GM18861 (cell line): Measurements from ENCODE around the gene RNU6-9.

ENCODE experiments used
- ATAC-seq: cut with Tn5 transposase; IDR thresholded peaks from one replicate; pipeline ENCODE4 v1.9.1; 2021; ENCODE audit not compliant: unreplicated experiment

The RNU6-9 gene

DNA sequence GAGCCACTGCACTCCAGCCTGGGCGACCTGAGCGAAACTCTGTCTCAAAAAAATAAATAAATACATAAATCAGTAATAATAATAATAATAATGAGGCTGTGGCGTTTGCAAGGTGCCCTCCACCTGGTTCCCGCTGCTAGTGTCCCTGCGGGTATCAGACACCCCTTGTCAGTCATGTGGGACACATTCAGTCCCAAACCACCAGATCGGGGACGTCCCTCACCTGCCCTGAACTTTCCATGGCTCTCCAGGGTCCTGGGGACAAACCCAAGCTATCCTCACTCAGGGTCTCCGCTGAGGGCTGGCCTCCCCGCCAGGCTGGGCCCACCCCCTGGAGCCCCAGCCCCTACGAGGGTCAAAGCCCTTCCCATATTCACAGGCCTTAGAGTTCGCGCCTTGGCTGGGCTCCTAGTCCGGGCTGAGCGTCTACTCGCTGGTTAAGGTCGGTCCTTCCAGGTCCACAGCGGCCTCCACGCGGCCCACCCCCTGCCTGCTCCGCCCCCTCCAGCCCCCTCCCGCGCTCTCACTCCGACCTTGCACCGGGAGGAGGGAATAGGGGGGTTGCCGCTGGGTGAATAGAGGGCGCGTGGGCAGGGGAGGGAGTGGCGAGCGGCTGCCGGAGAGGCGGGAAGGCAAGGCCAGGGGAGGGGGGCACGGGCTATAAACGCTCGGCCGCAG lies 23.5 kb downstream of the RNU6-9 start:
- no peak for ATAC-seq

DNA sequence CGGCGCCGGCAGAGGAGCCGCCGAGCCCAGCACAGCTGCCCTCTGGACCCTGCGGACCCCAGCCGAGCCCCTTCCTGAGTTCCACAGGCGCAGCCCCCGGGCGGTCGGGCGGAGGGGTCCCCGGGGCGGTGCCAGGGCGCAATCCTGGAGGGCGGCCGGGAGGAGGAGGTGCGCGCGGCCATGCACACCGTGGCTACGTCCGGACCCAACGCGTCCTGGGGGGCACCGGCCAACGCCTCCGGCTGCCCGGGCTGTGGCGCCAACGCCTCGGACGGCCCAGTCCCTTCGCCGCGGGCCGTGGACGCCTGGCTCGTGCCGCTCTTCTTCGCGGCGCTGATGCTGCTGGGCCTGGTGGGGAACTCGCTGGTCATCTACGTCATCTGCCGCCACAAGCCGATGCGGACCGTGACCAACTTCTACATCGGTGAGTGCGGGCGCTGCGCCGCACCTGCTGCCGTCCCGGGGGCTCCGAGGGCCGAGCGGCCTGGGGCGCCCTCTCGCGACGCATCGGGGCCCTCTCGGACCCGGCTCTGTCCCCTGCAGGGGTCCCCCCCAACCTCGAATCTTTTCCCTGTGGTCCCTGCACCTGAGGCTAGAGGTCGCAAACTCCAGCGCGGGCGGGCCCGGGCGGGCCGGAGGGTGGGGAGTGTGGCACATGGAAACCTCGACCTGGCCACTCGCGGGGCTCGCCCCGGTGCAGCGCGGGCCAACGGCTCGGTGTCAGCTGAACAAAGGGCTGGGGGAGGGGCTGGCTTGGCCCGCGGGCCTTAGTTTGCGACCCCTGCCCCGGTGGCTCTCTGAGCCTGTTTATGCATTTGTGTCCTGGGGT lies 24.3 kb downstream of the RNU6-9 start, which contains the start of gene KISS1R:
TSS of gene KISS1R (plus strand) at position 11 of the 829 bp plus-strand sequence. CDS start at position 181, 170 bp downstream.
- ATAC-seq = no peak

DNA sequence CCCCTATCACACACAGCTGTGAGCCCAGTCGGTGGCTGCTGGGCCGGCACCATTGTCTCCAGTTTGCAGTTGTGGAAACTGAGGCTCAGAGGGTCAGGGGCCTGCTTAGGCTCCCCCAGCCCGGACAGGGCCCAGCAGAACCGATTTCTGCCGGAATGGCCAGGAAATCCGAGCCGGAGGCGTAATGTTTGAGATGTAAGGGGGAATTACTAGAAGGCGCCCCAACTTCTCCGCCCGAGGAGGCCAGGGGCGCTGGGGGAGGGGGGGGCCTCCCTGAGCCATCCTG lies 24.8 kb downstream of the RNU6-9 start:
- no peak for ATAC-seq

DNA sequence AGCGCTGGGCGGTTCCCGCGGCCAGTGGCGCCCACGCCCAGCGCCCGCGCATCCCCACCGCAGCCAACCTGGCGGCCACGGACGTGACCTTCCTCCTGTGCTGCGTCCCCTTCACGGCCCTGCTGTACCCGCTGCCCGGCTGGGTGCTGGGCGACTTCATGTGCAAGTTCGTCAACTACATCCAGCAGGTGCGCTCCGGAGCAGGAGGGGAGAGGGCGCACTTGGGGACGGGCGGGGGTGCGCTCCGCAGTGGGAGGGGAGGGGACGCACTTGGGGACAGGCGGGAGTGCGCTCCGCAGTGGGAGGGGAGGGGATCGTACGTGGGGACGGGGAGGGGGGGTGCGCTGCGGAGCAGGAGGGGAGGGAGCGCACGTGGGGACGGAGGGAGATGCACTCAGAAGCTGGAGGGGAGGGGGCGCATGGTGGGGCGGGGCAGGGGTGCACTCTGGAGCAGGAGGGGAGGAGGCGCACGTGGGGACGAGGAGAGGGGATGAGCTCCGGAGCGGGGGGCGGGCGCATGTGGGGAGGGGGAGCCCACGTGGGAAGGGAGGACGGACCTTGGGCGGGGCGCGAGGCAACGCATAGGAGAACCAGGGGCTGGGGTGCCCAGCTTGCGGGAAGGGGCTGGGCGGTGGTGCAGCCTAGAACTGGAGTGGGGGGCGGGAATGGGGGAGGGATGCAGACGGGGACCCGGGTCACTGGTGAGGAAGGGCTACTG lies 25.4 kb downstream of the RNU6-9 start:
- ATAC-seq = no peak

DNA sequence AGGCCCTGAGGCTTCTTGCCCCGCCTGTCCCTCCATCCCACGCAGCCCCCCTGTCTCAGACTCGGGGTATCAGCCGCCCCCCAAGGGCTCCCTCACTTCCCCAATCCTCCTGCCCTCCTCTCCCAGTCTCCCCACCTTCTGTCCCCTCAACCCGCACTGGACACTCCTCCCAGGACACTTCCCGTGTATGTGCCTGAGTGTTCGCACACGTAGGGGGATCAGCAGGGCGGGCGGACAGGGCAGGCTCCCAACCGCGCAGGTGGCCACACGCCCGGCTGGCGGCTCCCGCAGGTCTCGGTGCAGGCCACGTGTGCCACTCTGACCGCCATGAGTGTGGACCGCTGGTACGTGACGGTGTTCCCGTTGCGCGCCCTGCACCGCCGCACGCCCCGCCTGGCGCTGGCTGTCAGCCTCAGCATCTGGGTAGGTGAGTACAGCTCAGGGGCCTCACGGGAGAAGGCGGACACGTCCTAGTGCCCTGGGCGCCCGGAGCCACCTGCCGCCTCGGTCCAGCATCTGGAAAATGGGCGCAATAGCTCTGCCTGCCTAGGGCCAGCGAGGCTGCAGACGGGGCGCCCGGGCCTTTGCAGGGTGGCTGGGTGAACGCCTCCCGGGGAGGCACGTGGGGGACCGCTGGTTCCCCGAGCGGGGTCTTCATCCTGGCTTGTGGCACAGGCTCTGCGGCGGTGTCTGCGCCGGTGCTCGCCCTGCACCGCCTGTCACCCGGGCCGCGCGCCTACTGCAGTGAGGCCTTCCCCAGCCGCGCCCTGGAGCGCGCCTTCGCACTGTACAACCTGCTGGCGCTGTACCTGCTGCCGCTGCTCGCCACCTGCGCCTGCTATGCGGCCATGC lies 26.1 kb downstream of the RNU6-9 start:
- no peak for ATAC-seq

DNA sequence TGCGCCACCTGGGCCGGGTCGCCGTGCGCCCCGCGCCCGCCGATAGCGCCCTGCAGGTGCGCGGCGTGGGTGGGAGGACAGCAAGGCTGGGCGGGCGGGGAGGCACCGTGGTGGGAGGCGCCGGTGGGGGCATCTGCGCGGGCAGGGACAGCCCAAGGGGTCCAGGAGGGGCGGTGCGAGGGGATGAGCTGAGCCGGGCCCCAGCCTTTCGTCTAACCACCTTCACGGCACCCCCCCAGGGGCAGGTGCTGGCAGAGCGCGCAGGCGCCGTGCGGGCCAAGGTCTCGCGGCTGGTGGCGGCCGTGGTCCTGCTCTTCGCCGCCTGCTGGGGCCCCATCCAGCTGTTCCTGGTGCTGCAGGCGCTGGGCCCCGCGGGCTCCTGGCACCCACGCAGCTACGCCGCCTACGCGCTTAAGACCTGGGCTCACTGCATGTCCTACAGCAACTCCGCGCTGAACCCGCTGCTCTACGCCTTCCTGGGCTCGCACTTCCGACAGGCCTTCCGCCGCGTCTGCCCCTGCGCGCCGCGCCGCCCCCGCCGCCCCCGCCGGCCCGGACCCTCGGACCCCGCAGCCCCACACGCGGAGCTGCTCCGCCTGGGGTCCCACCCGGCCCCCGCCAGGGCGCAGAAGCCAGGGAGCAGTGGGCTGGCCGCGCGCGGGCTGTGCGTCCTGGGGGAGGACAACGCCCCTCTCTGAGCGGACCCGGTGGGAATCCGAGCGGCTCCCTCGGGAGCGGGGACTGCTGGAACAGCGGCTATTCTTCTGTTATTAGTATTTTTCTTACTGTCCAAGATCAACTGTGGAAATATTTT lies 27.0 kb downstream of the RNU6-9 start:
- ATAC-seq = no peak

DNA sequence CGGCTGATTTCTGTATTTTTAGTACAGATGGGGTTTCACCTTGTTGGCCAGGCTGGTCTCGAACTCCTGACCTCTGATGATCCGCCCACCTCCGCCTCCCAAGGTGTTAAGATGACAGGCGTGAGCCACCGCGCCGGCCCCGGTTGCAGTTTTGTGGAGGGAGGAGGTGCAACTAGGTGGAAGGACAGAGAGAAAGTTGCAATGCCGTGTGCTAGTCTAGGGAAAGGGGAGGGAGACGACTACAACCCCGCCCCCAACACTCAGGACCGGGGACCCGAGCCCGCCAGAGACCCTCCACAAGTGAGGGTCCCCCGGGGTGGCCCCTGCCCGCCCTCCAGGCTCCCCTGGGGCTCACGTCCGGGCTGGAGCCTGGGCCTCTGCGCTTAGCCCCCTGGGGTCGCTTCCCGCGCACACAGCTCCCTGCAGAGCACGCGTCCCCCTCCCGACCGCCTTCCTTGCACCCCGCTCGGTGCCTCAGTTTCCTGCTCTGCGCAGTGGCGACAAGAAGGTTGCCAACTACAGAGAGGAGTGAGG lies 31.3 kb downstream of the RNU6-9 start:
- no peak for ATAC-seq

DNA sequence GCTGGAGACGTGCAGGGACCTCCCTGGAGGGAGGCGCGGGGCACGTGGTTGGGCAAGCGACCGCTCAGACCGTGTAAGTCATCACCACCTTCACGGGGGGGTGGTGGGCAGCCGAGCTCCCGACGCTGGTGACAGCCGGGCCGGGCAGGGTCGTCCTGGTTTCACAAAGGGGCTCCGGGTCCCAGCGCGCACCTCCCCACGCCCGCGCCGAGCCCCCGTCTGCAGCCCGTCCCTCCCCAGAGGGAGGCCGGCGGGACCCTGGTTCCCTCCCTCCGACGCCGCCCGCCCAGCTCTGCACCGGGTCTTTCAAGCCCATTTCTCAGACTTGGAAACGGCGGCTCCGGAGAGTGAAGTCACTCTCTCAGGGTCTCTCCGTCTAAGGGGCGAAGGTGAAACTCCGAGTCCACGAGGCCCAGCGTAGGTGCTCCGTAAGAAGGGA lies 31.8 kb downstream of the RNU6-9 start:
- ATAC-seq = peak; percentile 35

DNA sequence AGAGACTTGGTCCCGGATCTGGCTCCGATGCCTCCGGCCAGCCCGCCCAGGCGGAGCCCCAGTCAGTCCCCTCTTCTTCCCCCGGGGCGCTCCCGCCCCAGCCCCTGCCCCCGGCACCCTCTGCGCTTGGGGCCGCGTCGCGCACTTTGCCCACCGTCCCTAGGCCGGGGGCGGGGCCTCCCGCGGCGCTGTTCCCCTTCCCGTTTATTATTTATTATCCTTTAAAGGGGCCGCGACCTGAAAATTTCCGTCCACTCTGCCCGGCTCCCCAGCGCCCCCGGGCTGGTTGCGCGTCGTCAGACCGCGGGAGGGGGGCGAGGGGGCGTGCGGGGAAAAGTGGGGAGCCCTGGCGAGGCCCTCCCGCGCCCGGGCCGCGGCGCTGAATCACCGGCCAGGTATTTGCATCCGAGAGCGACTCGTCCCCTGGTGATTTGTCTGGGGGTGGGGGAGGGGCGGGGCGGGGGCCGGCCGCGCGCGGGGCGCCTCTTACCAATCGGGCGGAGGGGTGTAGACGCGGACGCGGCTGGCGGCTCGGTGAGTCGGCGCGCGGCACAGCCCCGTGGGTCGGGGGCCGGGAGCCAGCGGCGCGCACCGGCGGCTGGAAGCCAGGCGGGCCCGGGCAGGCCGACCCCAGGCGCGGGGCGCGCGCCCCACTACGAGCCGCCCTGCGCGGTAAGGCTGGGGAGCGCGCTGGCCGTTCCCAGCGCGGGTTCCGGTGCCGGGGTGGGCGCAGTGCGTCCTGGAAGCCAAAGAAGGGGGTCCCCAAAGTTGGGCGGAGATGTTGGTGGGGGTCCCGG lies 32.4 kb downstream of the RNU6-9 start, which contains the start of gene ARID3A:
TSS of gene ARID3A (plus strand) at position 510 of the 797 bp plus-strand sequence. CDS start 3,494 bp downstream, outside the sequence.
- ATAC-seq = peak; percentile 43

DNA sequence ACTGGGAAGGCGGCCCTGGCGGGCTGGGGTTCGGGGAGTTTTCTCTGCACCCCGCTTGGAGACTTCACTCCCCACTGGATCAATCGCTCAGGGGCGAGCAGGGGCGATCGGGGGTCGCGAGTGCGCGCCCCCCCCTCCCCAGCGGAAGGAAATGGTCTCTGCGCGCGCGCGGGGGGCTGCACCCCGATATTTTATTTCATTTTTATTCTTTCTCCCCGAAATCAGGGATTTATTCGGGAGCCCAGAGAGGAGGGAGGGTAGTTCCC lies 33.0 kb downstream of the RNU6-9 start:
- ATAC-seq = no peak

DNA sequence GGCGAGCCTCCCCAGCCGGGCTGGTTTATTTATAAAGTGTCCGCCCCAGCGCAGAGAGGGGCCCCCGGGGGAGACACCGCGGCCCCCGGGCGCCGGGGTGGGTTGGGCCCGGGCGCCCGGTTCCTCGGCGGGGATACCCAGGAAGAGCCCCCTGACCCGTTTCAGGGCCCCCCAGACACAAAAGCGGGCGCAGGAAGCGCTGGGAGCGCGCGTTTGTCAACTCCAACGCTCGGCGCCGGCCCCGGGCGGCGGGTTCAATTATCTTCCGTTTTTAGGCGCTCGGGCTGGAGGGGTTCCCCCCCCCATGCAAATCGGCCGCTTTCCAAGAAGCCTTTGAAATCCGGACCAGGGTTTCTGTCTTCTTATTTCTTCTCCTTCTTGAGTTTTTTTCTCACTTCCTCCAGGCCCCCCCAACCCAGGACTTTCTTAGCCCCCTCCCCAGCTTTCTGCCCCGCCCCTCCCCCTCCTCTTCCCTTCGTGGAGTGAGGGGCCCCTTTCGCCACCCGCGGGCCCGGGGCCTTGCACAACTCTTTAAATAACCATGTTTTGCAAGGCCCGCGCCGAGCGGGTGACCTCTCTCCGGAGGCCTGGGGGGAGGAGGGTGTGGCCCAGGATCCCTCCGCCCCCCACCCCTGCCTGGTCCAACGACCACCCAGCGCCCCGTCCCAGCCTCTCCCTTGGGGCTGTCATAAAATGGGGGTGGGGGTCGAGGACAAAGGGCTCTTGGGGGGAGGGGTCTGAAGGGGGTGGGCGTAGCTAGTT lies 33.5 kb downstream of the RNU6-9 start:
- no peak for ATAC-seq

DNA sequence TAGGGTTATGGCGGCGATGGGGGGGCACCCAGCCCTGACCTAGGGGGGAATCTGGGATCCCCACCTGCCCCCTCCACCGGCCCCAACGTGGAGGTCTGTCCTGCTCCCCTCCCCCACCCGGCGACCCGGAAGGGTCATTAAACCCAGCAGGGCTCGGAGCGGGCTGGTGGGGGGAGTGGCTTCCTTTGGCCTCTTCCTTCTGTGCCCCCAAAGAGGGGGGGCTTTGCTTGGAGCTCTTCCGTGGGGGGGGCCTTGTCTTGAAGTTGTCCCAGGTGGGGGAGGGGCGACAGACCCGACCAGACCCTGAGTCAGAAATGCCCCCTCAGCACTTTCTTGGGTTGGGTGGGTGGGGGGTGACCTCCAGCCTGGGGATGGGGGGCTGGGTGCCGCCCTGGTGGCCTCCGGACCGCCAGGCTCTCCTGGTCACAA lies 34.1 kb downstream of the RNU6-9 start:
- no peak for ATAC-seq

DNA sequence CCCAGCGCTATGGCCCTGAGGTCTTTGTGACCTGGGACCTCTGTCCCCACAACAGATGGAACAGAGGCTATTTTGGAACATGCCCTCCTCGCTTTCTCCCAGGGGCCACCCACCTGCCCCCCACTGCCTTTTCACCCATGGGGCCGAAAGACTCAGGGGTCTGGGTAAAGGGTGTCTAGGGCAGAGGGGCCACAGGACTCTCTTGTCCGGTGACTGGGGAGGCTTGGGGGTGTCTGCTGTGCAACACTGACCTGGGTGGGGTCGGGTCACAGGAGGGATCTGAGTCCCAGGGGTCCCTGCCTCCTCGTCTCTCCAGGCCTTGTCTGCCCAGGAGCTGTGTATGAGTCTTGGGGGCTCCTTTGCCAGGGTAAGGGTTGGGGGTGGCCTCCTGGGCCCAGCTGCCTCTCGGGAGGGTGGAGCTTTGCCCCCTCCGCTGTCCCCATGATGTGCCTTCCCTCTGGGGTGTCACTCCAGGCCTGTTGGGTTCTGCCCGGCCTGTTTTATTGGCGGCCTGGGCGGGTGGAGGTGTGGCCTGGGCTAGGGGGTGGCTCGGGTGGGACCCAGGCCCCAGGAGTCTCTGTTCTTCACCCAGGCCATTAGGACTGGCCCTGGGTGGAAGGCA lies 34.6 kb downstream of the RNU6-9 start:
- no peak for ATAC-seq

DNA sequence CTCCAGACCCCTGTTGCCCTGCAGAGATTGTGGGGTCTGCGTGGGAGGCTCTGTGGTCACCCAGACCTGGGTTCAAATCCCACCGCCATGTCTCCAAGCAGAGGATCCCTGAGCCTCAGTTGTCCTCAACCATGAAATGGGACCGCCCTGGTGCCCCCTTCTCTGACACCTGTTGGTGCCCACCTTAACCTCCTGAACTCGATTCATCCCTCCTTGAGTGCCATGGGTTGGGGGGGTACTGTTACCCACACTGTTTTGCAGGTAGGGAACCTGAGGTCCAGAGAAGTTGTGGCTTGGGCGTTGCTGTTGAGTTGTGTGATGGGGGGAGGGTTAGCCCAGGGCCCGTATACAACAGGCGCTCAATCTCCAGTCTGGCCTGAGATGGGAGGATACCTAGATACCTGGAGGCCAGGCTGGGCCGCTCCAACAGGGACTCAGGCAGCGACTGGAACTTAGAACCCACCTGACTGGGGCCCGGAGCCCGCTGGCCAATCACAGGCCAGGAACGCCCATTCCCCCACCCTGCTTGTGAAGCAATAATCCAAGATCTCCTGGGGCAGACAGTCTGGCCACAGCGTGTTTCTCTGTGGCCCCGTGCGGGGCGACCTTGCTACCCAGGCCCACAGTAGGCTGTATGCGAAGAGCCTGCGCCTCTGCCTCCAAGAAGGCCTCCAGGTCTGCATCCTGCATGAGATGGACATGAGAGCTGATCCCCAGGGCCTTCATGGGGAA lies 35.4 kb downstream of the RNU6-9 start:
- no peak for ATAC-seq

DNA sequence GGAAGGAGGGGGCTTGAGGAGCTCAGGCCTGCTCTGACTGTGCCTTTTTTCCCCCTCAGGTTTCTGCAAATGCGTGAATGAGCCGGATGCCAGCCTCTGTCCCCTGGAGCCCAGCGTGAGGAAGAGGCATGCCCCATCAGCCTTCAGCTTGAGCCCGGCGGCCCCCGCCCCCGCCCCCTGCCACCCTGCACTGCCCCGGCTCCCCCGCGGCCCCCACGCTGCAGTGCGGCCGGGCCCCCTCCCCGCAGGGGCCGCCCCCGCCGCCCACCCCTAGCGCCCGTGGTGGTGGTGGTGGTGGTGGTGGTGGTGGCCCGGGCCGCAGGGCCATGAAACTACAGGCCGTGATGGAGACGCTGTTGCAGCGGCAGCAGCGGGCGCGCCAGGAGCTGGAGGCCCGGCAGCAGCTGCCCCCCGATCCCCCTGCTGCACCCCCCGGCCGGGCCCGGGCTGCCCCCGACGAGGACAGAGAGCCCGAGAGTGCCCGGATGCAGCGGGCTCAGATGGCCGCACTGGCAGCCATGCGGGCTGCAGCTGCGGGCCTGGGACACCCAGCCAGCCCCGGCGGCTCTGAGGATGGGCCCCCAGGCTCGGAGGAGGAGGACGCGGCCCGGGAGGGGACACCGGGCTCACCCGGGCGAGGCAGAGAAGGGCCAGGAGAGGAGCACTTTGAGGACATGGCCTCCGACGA lies 36.1 kb downstream of the RNU6-9 start:
- no peak for ATAC-seq

DNA sequence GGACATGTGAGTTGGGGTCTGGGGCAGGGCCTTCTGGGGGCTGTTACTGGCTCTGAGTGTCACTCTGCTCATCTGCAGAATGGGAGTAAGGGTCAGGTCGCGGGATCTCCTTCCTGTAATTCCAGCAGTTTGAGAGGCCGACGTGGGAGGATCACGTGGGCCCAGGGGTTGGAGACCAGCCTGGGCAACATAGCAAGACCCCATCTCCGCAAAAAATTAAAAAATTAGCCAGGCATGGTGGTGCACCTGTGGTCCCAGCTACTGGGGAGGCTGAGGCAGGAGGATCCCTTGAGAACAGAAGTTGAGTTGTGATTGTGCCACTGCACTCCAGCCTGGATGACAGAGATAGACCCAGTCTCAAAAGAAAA lies 36.6 kb downstream of the RNU6-9 start:
- no peak for ATAC-seq
